ENCODE results near the gene OR1S2.
"Not testable (repeated sequence)": the region's sequence is repeated elsewhere in the genome, so short reads cannot be mapped to it uniquely, and the experiment has no call there.

The OR1S2 gene

DNA sequence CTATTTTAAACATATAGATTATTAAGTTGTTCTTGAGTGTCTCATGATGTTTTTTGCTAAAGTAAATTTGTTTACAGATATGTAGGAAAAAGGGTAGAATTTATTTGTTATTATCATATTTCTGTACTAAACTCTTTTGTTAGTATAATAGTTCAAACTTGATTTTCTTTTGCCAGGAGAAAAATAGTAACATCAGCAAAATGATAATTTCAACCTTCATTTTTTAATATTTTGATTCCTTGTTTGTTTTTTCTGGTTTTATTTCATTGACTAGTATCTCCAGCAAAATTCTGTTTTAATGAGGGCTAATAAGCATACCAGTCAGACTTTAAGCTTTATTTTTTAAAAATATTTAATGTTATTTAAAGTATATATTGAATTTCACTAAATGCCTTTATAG is 12.5 kb upstream of the OR1S2 start:
- no peak overlapping the region for H3K18ac ChIP-seq (ENCODE audit: low read length)
- no peaks in the 10 kb centered on the region for H3K36me3 ChIP-seq (ENCODE audit: control insufficient read depth in 1 of 2, insufficient read depth in 2 of 2, low read length in 2 of 2)
- no peak overlapping the region for H4K91ac ChIP-seq (ENCODE audit: low read depth, low read length)
- no peak overlapping the region for H2AK5ac ChIP-seq (ENCODE audit: low read length)
- H4K8ac ChIP-seq (ENCODE audit: low read depth, low read length) = no peak overlapping the region
- no peaks in the 10 kb centered on the region for H3K9me3 ChIP-seq (ENCODE audit: insufficient read depth, low read depth, low read length)
- H3K79me2 ChIP-seq (ENCODE audit: control insufficient read depth, insufficient read depth, low read length, poor library complexity) = no peaks in the 10 kb centered on the region
- H3K4me3 ChIP-seq (ENCODE audit: low read depth, low read length) = no peak overlapping the region
- H3K4me2 ChIP-seq (ENCODE audit: low read length) = no peak overlapping the region
- H3K14ac ChIP-seq (ENCODE audit: low read length) = no peak overlapping the region
- H3K79me1 ChIP-seq (ENCODE audit: low read length) = no peaks in the 10 kb centered on the region
- no peak overlapping the region for H3K23ac ChIP-seq (ENCODE audit: low read length)
- no peak overlapping the region for H2BK12ac ChIP-seq (ENCODE audit: low read length)
- H3K4me1 ChIP-seq (ENCODE audit: control insufficient read depth in 1 of 2, insufficient read depth in 2 of 2, low read length in 2 of 2) = no peaks in the 10 kb centered on the region
- no peak overlapping the region for H2BK120ac ChIP-seq (ENCODE audit: insufficient read depth, low read length, poor library complexity)
- no peak overlapping the region for H2BK5ac ChIP-seq (ENCODE audit: low read depth, low read length, poor library complexity)
- DNase-seq = no peak
- no peak overlapping the region for H4K12ac ChIP-seq (ENCODE audit: low read depth, low read length)
- no peaks in the 10 kb centered on the region for H3K27me3 ChIP-seq (ENCODE audit: insufficient read depth, low read length)
- H3K9ac ChIP-seq (ENCODE audit: low read length) = no peak overlapping the region
- no peak overlapping the region for H2AFZ ChIP-seq (ENCODE audit: insufficient read depth, low read length, poor library complexity)
- H3K27ac ChIP-seq (ENCODE audit: low read depth, low read length) = no peak overlapping the region
- no peak overlapping the region for H3K4ac ChIP-seq (ENCODE audit: low read depth, low read length)

DNA sequence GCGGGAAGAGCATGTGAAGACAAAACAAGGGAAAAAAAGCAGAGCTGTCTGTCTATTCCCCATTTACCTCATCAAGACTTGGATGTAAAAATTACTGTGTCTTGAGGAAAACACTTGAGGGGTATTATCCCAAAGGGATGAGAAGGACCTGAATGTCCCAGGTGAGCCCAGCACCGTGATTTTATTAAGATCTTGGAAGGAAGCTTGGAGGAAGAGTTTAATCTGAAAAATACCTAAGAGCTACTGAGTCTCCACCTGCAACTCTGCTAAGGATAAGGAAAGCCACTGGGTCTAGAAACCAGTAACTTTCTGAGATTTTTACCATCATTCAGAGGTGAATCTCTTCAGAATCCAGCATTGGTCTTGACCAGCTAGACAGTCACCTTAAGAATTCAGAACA is 8.5 kb upstream of the OR1S2 start, which contains the start of gene OR1S1:
Gene OR1S1 (plus strand): TSS at position 301 of the 400 bp plus-strand sequence.
- not testable (repeated sequence) for H3K9ac ChIP-seq (ENCODE audit: low read length); H3K4ac ChIP-seq (ENCODE audit: low read depth, low read length); H4K8ac ChIP-seq (ENCODE audit: low read depth, low read length); H4K91ac ChIP-seq (ENCODE audit: low read depth, low read length); H3K23ac ChIP-seq (ENCODE audit: low read length); H2BK5ac ChIP-seq (ENCODE audit: low read depth, low read length, poor library complexity); H3K14ac ChIP-seq (ENCODE audit: low read length); H3K27me3 ChIP-seq (ENCODE audit: insufficient read depth, low read length); H2AFZ ChIP-seq (ENCODE audit: insufficient read depth, low read length, poor library complexity); H3K4me1 ChIP-seq (ENCODE audit: control insufficient read depth in 1 of 2, insufficient read depth in 2 of 2, low read length in 2 of 2); H2BK120ac ChIP-seq (ENCODE audit: insufficient read depth, low read length, poor library complexity); H3K36me3 ChIP-seq (ENCODE audit: control insufficient read depth in 1 of 2, insufficient read depth in 2 of 2, low read length in 2 of 2); H3K79me1 ChIP-seq (ENCODE audit: low read length); H3K9me3 ChIP-seq (ENCODE audit: insufficient read depth, low read depth, low read length); H3K79me2 ChIP-seq (ENCODE audit: control insufficient read depth, insufficient read depth, low read length, poor library complexity); H4K12ac ChIP-seq (ENCODE audit: low read depth, low read length); H3K18ac ChIP-seq (ENCODE audit: low read length); H2AK5ac ChIP-seq (ENCODE audit: low read length); H3K27ac ChIP-seq (ENCODE audit: low read depth, low read length); H2BK12ac ChIP-seq (ENCODE audit: low read length); H3K4me2 ChIP-seq (ENCODE audit: low read length); H3K4me3 ChIP-seq (ENCODE audit: low read depth, low read length); DNase-seq
- WGBS (ENCODE audit: extremely low coverage, insufficient coverage, insufficient read length) = no CpG with 5 or more reads among the region's 2 CpGs

GRCh38 chr11:58199271-58199670 is 4.7 kb downstream of the OR1S2 start:
- Histone ChIP-seq H2AK5ac (ENCODE audit: low read length) (no peak overlapping the region), H3K4me3 (ENCODE audit: low read depth, low read length) (no peak overlapping the region), H3K9me3 (ENCODE audit: insufficient read depth, low read depth, low read length) (no peaks in the 10 kb centered on the region), H3K4me1 (ENCODE audit: control insufficient read depth in 1 of 2, insufficient read depth in 2 of 2, low read length in 2 of 2) (no peaks in the 10 kb centered on the region), H4K8ac (ENCODE audit: low read depth, low read length) (no peak overlapping the region), H3K4ac (ENCODE audit: low read depth, low read length) (no peak overlapping the region), H3K18ac (ENCODE audit: low read length) (no peak overlapping the region), H3K79me2 (ENCODE audit: control insufficient read depth, insufficient read depth, low read length, poor library complexity) (no peaks in the 10 kb centered on the region), H2BK5ac (ENCODE audit: low read depth, low read length, poor library complexity) (no peak overlapping the region), H3K4me2 (ENCODE audit: low read length) (no peak overlapping the region), H3K14ac (ENCODE audit: low read length) (no peak overlapping the region), H3K9ac (ENCODE audit: low read length) (no peak overlapping the region), H3K79me1 (ENCODE audit: low read length) (no peaks in the 10 kb centered on the region), H3K23ac (ENCODE audit: low read length) (no peak overlapping the region), H4K12ac (ENCODE audit: low read depth, low read length) (no peak overlapping the region), H4K91ac (ENCODE audit: low read depth, low read length) (no peak overlapping the region), H3K27me3 (ENCODE audit: insufficient read depth, low read length) (no peaks in the 10 kb centered on the region), H2AFZ (ENCODE audit: insufficient read depth, low read length, poor library complexity) (no peak overlapping the region), H3K27ac (ENCODE audit: low read depth, low read length) (no peak overlapping the region), H2BK12ac (ENCODE audit: low read length) (no peak overlapping the region), H3K36me3 (ENCODE audit: control insufficient read depth in 1 of 2, insufficient read depth in 2 of 2, low read length in 2 of 2) (no peaks in the 10 kb centered on the region), H2BK120ac (ENCODE audit: insufficient read depth, low read length, poor library complexity) (no peak overlapping the region)
- no CpG with 5 or more reads among the region's 1 CpG for WGBS (ENCODE audit: extremely low coverage, insufficient coverage, insufficient read length)
- no peak for DNase-seq

DNA sequence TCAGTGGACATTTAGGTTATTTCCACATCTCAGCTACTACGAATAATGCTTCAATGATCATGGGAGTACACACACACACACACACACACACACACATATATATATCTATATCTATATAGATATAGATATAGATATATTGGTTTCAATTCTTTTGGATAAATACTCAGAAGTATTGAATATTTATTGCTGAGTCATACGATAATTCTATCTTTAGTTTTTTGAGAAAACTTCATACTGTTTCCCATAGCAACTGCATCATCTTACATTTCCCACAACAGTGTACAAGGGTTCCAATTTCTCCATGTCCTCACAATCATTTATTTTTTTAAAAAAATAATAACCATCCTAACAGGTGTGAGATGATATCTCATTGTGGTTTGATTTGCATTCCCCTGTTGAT is 8.0 kb downstream of the OR1S2 start:
- no peak overlapping the region for H2AFZ ChIP-seq (ENCODE audit: insufficient read depth, low read length, poor library complexity)
- H2BK12ac ChIP-seq (ENCODE audit: low read length) = no peak overlapping the region
- no peaks in the 10 kb centered on the region for H3K79me1 ChIP-seq (ENCODE audit: low read length)
- H3K4ac ChIP-seq (ENCODE audit: low read depth, low read length) = no peak overlapping the region
- no peak overlapping the region for H2BK120ac ChIP-seq (ENCODE audit: insufficient read depth, low read length, poor library complexity)
- no peaks in the 10 kb centered on the region for H3K79me2 ChIP-seq (ENCODE audit: control insufficient read depth, insufficient read depth, low read length, poor library complexity)
- no peak overlapping the region for H3K14ac ChIP-seq (ENCODE audit: low read length)
- no CpG with 5 or more reads among the region's 2 CpGs for WGBS (ENCODE audit: extremely low coverage, insufficient coverage, insufficient read length)
- no peaks in the 10 kb centered on the region for H3K4me1 ChIP-seq (ENCODE audit: control insufficient read depth in 1 of 2, insufficient read depth in 2 of 2, low read length in 2 of 2)
- H3K4me3 ChIP-seq (ENCODE audit: low read depth, low read length) = no peak overlapping the region
- H3K23ac ChIP-seq (ENCODE audit: low read length) = no peak overlapping the region
- no peak overlapping the region for H4K91ac ChIP-seq (ENCODE audit: low read depth, low read length)
- no peaks in the 10 kb centered on the region for H3K36me3 ChIP-seq (ENCODE audit: control insufficient read depth in 1 of 2, insufficient read depth in 2 of 2, low read length in 2 of 2)
- H4K8ac ChIP-seq (ENCODE audit: low read depth, low read length) = no peak overlapping the region
- no peak overlapping the region for H2AK5ac ChIP-seq (ENCODE audit: low read length)
- no peak overlapping the region for H3K27ac ChIP-seq (ENCODE audit: low read depth, low read length)
- no peak overlapping the region for H3K18ac ChIP-seq (ENCODE audit: low read length)
- no peak overlapping the region for H4K12ac ChIP-seq (ENCODE audit: low read depth, low read length)
- no peak overlapping the region for H3K4me2 ChIP-seq (ENCODE audit: low read length)
- no peaks in the 10 kb centered on the region for H3K27me3 ChIP-seq (ENCODE audit: insufficient read depth, low read length)
- DNase-seq = no peak
- H3K9ac ChIP-seq (ENCODE audit: low read length) = no peak overlapping the region
- H3K9me3 ChIP-seq (ENCODE audit: insufficient read depth, low read depth, low read length) = no peaks in the 10 kb centered on the region
- no peak overlapping the region for H2BK5ac ChIP-seq (ENCODE audit: low read depth, low read length, poor library complexity)

- Histone ChIP-seq H3K27ac (ENCODE audit: low read depth, low read length) (no peak overlapping the region), H2BK120ac (ENCODE audit: insufficient read depth, low read length, poor library complexity) (no peak overlapping the region), H3K23ac (ENCODE audit: low read length) (no peak overlapping the region), H4K12ac (ENCODE audit: low read depth, low read length) (no peak overlapping the region), H2BK5ac (ENCODE audit: low read depth, low read length, poor library complexity) (no peak overlapping the region), H4K8ac (ENCODE audit: low read depth, low read length) (no peak overlapping the region), H3K79me1 (ENCODE audit: low read length) (no peaks in the 10 kb centered on the region), H3K4ac (ENCODE audit: low read depth, low read length) (no peak overlapping the region), H3K18ac (ENCODE audit: low read length) (no peak overlapping the region), H3K27me3 (ENCODE audit: insufficient read depth, low read length) (no peaks in the 10 kb centered on the region), H4K91ac (ENCODE audit: low read depth, low read length) (no peak overlapping the region), H3K9me3 (ENCODE audit: insufficient read depth, low read depth, low read length) (peaks cover 1% of the 10 kb centered on the region), H3K4me2 (ENCODE audit: low read length) (no peak overlapping the region), H3K4me3 (ENCODE audit: low read depth, low read length) (no peak overlapping the region), H2AFZ (ENCODE audit: insufficient read depth, low read length, poor library complexity) (no peak overlapping the region), H3K4me1 (ENCODE audit: control insufficient read depth in 1 of 2, insufficient read depth in 2 of 2, low read length in 2 of 2) (no peaks in the 10 kb centered on the region), H2AK5ac (ENCODE audit: low read length) (no peak overlapping the region), H3K36me3 (ENCODE audit: control insufficient read depth in 1 of 2, insufficient read depth in 2 of 2, low read length in 2 of 2) (no peaks in the 10 kb centered on the region), H2BK12ac (ENCODE audit: low read length) (no peak overlapping the region), H3K14ac (ENCODE audit: low read length) (no peak overlapping the region), H3K9ac (ENCODE audit: low read length) (no peak overlapping the region), H3K79me2 (ENCODE audit: control insufficient read depth, insufficient read depth, low read length, poor library complexity) (no peaks in the 10 kb centered on the region)
- no peak for DNase-seq
These were observed 10.6 kb downstream of the OR1S2 start for GRCh38 chr11:58193391-58193790.
